Sigmoid colon (tissue), 7 donors: ENCODE results near the gene DCLK3. TPM values are rescaled to one million over a fixed set of nuclear protein-coding genes. Genes with fewer than 3 reads are reported as not detected.

ENCODE experiments used
- DNase-seq: peaks from one replicate; pipeline ENCODE4 v3.0.0-alpha.2; 2019
- H3K27ac ChIP-seq, 4 donors: fragments of 200-600 bp; sonication (generic); one replicate each; pipeline ENCODE4 v1.5.1; 2016 to 2019; ENCODE audit warnings: mild to moderate bottlenecking in 1 of 4
- H3K27me3 ChIP-seq, 3 donors: fragments of 200-600 bp; sonication (generic); one replicate each; pipeline ENCODE4 v1.5.1; 2019; ENCODE audit warnings: mild to moderate bottlenecking in 1 of 3
- H3K36me3 ChIP-seq, 4 donors: fragments of 200-600 bp; sonication (generic); one replicate each; pipeline ENCODE4 v1.5.1; 2016 to 2019
- H3K4me1 ChIP-seq, 4 donors: fragments of 200-600 bp; sonication (generic); one replicate each; pipeline ENCODE4 v1.5.1; 2017 to 2019
- H3K4me3 ChIP-seq, 4 donors: fragments of 200-600 bp; sonication (generic); one replicate each; pipeline ENCODE4 v1.5.1; 2017 to 2019; ENCODE audit warnings: mild to moderate bottlenecking in 2 of 4, moderate library complexity in 1 of 4
- H3K9me3 ChIP-seq, 4 donors: fragments of 200-600 bp in 3 of 4; sonication (generic) in 3 of 4; one replicate each; pipeline versions ENCODE4 v1.5.1 to v1.6.1; 2013 to 2019
- EP300 ChIP-seq, 4 donors: sonication (generic); formaldehyde crosslinking; IDR thresholded peaks; one replicate each; pipeline ENCODE4 v1.6.1; 2017; ENCODE audit warnings: antibody characterized with exemption in 4 of 4
- POLR2A ChIP-seq, 2 donors: fragments of 450-650 bp; IDR thresholded peaks; one replicate each; pipeline ENCODE4 v1.6.1; 2016; ENCODE audit warnings: antibody characterized with exemption in 2 of 2, mild to moderate bottlenecking in 2 of 2, moderate library complexity in 2 of 2
- POLR2AphosphoS5 ChIP-seq, 4 donors: sonication (generic); formaldehyde crosslinking; IDR thresholded peaks; one replicate each; pipeline ENCODE4 v1.6.1; 2017; ENCODE audit warnings: antibody characterized with exemption in 4 of 4
- WGBS, 2 donors: extraction: QIAGEN DNeasy Blood & Tissue Kit; methylation state at CpG; one replicate each; pipeline ENCODE4 v1.1.7; 2013; 5-methylcytosine and 5-hydroxymethylcytosine counted together
- intact Hi-C: fragments of 100-400 bp; cut with DNase I; formaldehyde crosslinking; loops from one replicate; pipeline ENCODE4 v1.15.1; 2023
- polyA plus RNA-seq, 3 donors: library from polyadenylated mRNA; stranded (reverse); fragments of 200-250 nt; gene quantifications; one replicate each; pipeline ENCODE4 v1.2.3, GENCODE V29; 2013
- total RNA-seq, 4 donors: library from RNA; depleted of rRNA; stranded (reverse); fragments of >200 nt; gene quantifications; one replicate each; pipeline ENCODE4 v1.1.0, GENCODE V29; 2016
- TF ChIP-seq, protein P1 (sequence below), 4 experiments: fragments of 450-650 bp in 3 of 4; fragments of 200-600 bp in 1 of 4; IDR thresholded peaks; one replicate each; pipeline ENCODE4 v1.5.1; 2016 to 2019; ENCODE audit warnings: antibody characterized with exemption in 4 of 4, mild to moderate bottlenecking in 3 of 4, moderate library complexity in 2 of 4
- donor health status: healthy with polysubstance abuse.
- donor health status: Bipolar disorder and iron deficiency.
- donor health status: healthy.

The DCLK3 gene
- total and polyA plus RNA-seq, 7 donors: 0.12 to 0.36 (median 0.23) TPM; not detected in 2

GRCh38 chr3:36795622-36796021 is 31.3 kb upstream of the DCLK3 start:
- no peaks in the 10 kb centered on the region for H3K4me1 ChIP-seq
- H3K27ac ChIP-seq: no peak overlapping the region
- no peak for TF ChIP-seq POLR2AphosphoS5 (IDR thresholded peaks at IDR 0.05)
- no peak for TF ChIP-seq POLR2A (IDR thresholded peaks at IDR 0.05)
- no peak for TF ChIP-seq EP300 (IDR thresholded peaks at IDR 0.05)
- intact Hi-C loops: no loop called here
- 89 to 90% methylated on average over 1 of the region's 1 CpG for WGBS, 2 donors
- no peak overlapping the region for H3K4me3 ChIP-seq
- no peak for DNase-seq
- H3K9me3 ChIP-seq: no peaks in the 10 kb centered on the region
- H3K36me3 ChIP-seq: no peaks in the 10 kb centered on the region
- no peaks in the 10 kb centered on the region for H3K27me3 ChIP-seq

DNA sequence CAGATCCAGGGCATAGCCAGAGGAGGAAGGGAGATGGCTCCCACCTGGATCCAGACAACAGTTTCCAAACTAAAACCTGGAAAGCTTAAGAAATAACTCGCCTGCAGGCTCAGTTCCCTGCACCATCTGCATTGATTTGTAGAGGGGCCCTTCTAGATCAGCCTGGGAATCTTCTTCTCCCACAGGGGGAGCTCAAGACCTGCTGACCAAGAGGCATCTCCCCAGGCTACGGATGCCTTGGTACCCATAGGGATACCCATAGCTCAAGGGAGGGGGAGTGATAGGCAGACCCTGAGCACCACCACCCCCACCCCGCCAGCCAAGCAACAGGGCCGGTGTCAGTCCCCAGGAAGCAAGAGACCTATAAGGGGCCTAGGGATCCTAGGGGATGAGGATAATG is 28.0 kb upstream of the DCLK3 start:
- H3K36me3 ChIP-seq: no peaks in the 10 kb centered on the region
- intact Hi-C loops: no loop called here
- no peaks in the 10 kb centered on the region for H3K4me1 ChIP-seq
- H3K27ac ChIP-seq: no peak overlapping the region
- TF ChIP-seq POLR2A (IDR thresholded peaks at IDR 0.05) (no peak), EP300 (IDR thresholded peaks at IDR 0.05) (no peak)
- TF ChIP-seq, protein P1, sequence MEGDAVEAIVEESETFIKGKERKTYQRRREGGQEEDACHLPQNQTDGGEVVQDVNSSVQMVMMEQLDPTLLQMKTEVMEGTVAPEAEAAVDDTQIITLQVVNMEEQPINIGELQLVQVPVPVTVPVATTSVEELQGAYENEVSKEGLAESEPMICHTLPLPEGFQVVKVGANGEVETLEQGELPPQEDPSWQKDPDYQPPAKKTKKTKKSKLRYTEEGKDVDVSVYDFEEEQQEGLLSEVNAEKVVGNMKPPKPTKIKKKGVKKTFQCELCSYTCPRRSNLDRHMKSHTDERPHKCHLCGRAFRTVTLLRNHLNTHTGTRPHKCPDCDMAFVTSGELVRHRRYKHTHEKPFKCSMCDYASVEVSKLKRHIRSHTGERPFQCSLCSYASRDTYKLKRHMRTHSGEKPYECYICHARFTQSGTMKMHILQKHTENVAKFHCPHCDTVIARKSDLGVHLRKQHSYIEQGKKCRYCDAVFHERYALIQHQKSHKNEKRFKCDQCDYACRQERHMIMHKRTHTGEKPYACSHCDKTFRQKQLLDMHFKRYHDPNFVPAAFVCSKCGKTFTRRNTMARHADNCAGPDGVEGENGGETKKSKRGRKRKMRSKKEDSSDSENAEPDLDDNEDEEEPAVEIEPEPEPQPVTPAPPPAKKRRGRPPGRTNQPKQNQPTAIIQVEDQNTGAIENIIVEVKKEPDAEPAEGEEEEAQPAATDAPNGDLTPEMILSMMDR (IDR thresholded peaks at IDR 0.05): no peak
- no peak overlapping the region for H3K4me3 ChIP-seq
- no peaks in the 10 kb centered on the region for H3K27me3 ChIP-seq
- H3K9me3 ChIP-seq: no peaks in the 10 kb centered on the region
- 57 to 61% methylated on average over 4 of the region's 4 CpGs for WGBS, 2 donors
- no peak for DNase-seq

- intact Hi-C loops: no loop called here
- H3K27ac ChIP-seq: no peak overlapping the region
- no peak for DNase-seq
Measured at GRCh38 chr3:36790765-36791164, 26.4 kb upstream of the DCLK3 start.

GRCh38 chr3:36786921-36787890 is 22.9 kb upstream of the DCLK3 start:
- H3K4me3 ChIP-seq: no peak overlapping the region
- 70 to 73% methylated on average over 3 of the region's 3 CpGs for WGBS, 2 donors
- no peaks in the 10 kb centered on the region for H3K36me3 ChIP-seq
- DNase-seq: no peak
- H3K27ac ChIP-seq: no peak overlapping the region
- no peak for TF ChIP-seq POLR2A (IDR thresholded peaks at IDR 0.05)
- no peak for TF ChIP-seq POLR2AphosphoS5 (IDR thresholded peaks at IDR 0.05)
- TF ChIP-seq, protein P1 (IDR thresholded peaks at IDR 0.05): no peak
- TF ChIP-seq EP300 (IDR thresholded peaks at IDR 0.05): no peak
- H3K27me3 ChIP-seq: no peaks in the 10 kb centered on the region
- intact Hi-C loops: no loop called here
- H3K9me3 ChIP-seq: no peaks in the 10 kb centered on the region
- H3K4me1 ChIP-seq: no peaks in the 10 kb centered on the region

More at GRCh38 chr3:36790765-36791164, 26.4 kb upstream of the DCLK3 start:
- WGBS, 2 donors: 43 to 54% methylated on average over 6 of the region's 6 CpGs
- Histone ChIP-seq H3K36me3 (no peaks in the 10 kb centered on the region), H3K4me1 (no peaks in the 10 kb centered on the region), H3K9me3 (no peaks in the 10 kb centered on the region), H3K4me3 (no peak overlapping the region), H3K27me3 (no peaks in the 10 kb centered on the region)
- TF ChIP-seq, protein P1 (IDR thresholded peaks at IDR 0.05): no peak
- TF ChIP-seq EP300 (IDR thresholded peaks at IDR 0.05) (no peak), POLR2A (IDR thresholded peaks at IDR 0.05) (no peak), POLR2AphosphoS5 (IDR thresholded peaks at IDR 0.05) (no peak)

GRCh38 chr3:36784138-36784635 is 19.8 kb upstream of the DCLK3 start:
- Histone ChIP-seq H3K9me3 (no peaks in the 10 kb centered on the region), H3K36me3 (no peaks in the 10 kb centered on the region), H3K4me1 (no peaks in the 10 kb centered on the region), H3K4me3 (no peak overlapping the region), H3K27me3 (no peaks in the 10 kb centered on the region), H3K27ac (no peak overlapping the region)
- DNase-seq: no peak
- intact Hi-C loops: no loop called here
- 61 to 80% methylated on average over 3 of the region's 3 CpGs for WGBS, 2 donors
- no peak for TF ChIP-seq EP300 (IDR thresholded peaks at IDR 0.05)
- no peak for TF ChIP-seq POLR2AphosphoS5 (IDR thresholded peaks at IDR 0.05)
- TF ChIP-seq, protein P1 (IDR thresholded peaks at IDR 0.05): no peak
- no peak for TF ChIP-seq POLR2A (IDR thresholded peaks at IDR 0.05)
